ENCODE measurements around the gene CAPN14.

The CAPN14 gene, protein sequence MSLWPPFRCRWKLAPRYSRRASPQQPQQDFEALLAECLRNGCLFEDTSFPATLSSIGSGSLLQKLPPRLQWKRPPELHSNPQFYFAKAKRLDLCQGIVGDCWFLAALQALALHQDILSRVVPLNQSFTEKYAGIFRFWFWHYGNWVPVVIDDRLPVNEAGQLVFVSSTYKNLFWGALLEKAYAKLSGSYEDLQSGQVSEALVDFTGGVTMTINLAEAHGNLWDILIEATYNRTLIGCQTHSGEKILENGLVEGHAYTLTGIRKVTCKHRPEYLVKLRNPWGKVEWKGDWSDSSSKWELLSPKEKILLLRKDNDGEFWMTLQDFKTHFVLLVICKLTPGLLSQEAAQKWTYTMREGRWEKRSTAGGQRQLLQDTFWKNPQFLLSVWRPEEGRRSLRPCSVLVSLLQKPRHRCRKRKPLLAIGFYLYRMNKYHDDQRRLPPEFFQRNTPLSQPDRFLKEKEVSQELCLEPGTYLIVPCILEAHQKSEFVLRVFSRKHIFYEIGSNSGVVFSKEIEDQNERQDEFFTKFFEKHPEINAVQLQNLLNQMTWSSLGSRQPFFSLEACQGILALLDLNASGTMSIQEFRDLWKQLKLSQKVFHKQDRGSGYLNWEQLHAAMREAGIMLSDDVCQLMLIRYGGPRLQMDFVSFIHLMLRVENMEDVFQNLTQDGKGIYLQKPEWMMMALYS

DNA sequence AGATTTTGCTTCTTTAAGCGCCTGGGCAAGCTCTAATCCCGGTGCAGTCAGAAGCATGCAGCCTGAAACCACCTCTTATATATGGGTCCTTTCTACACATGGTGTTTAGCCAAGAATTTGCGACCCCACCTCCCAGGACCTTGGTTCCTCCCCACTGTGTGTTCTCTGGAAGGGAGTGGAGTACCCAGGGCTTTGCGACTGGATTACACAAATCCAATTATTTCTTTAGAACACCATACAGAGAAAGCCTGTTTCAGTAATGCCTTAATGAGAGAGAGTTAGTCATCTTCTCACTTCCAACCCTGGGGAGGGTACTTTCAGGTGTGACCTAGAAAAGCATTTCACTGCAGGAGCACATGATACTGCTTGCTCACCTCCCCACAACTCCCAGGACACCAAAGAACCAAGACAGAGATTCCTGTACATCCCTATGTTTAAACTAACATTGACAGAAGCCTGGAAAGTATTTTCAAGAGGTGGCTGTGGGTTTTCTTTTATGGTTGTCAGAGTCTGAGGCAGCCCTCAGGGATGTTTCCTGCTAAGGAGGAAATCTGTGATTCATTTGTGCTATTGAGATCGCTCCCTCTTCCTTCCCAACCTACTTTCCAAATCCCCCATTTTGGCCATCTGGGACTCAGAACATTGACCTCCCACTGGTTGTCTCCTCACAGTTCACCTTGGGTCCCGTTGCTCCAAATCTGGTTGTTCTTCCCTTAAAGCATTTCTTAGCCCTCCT lies at the start of gene CAPN14:
TSS of gene CAPN14 (minus strand) at position 51 of the 736 bp plus-strand sequence. CDS start 12,068 bp downstream, outside the sequence.
- Histone ChIP-seq H3K4me3 (ENCODE audit: low read length) (no peak within 1 kb of the TSS; the same call in 1 of the 2 replicates), H3K9me2 (replicated peaks; ENCODE audit: insufficient read depth, low read length) (no peaks in the 10 kb centered on the region), H3K9me3 (replicated peaks; ENCODE audit: insufficient read depth, low read length) (no peaks in the 10 kb centered on the region), H3K9ac (ENCODE audit: low read length) (peak within 1 kb of the TSS; percentile 35; the same call in 1 of the 2 replicates), H3K4me2 (ENCODE audit: low read depth, low read length) (peak within 1 kb of the TSS; percentile 65), H3K27ac (ENCODE audit: low read length) (peak within 1 kb of the TSS; percentile 88), H4K20me1 (ENCODE audit: insufficient read depth, low read length) (no peaks in the 10 kb centered on the region), H2AFZ (ENCODE audit: low read length) (peak within 1 kb of the TSS; percentile 37; the same call in 1 of the 2 replicates), H3K79me2 (ENCODE audit: low read length) (no peaks in the 10 kb centered on the region), H3K4me1 (ENCODE audit: low read length) (peaks cover 77% of the 10 kb centered on the region), H3K27me3 (replicated peaks; ENCODE audit: insufficient read depth, low read length) (no peaks in the 10 kb centered on the region), H3F3A (ENCODE audit: insufficient read depth, low read length) (peaks cover 69% of the 10 kb centered on the region), H3K36me3 (replicated peaks; ENCODE audit: insufficient read depth, low read length) (no peaks in the 10 kb centered on the region)
- TF ChIP-seq EZH2 (optimal IDR thresholded peaks at IDR 0.05; ENCODE audit: low read depth, low read length), result no peak
- TF ChIP-seq EZH2phosphoT487 (IDR thresholded peaks at IDR 0.05; ENCODE audit: low read length), result no peak
- TF ChIP-seq, protein P1, sequence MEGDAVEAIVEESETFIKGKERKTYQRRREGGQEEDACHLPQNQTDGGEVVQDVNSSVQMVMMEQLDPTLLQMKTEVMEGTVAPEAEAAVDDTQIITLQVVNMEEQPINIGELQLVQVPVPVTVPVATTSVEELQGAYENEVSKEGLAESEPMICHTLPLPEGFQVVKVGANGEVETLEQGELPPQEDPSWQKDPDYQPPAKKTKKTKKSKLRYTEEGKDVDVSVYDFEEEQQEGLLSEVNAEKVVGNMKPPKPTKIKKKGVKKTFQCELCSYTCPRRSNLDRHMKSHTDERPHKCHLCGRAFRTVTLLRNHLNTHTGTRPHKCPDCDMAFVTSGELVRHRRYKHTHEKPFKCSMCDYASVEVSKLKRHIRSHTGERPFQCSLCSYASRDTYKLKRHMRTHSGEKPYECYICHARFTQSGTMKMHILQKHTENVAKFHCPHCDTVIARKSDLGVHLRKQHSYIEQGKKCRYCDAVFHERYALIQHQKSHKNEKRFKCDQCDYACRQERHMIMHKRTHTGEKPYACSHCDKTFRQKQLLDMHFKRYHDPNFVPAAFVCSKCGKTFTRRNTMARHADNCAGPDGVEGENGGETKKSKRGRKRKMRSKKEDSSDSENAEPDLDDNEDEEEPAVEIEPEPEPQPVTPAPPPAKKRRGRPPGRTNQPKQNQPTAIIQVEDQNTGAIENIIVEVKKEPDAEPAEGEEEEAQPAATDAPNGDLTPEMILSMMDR (IDR thresholded peaks at IDR 0.05; ENCODE audit: low read length), result no peak
- DNase-seq, result peak; percentile 67

DNA sequence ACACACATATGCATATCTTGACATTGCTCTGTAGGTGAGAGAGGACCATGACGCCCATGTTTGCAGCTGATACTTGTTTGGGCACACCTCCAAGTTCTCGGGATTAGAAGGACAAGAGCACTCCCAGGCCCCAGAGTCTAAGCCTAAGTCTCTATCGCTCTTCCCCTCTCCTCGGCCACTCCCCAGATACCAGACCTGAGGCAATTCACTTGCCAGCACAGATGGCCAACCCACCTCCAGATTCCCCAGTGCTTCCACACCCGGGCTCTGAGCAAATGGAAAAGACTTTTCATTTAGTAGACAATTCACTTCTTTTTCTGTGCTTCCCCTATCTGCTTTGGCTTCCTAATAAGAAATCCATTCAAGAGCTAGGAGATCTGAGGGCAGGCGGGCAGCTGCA lies 49.5 kb upstream of the CAPN14 start:
- no peaks in the 10 kb centered on the region for H3K27me3 ChIP-seq (replicated peaks; ENCODE audit: insufficient read depth, low read length)
- no peak overlapping the region for H3K9ac ChIP-seq (ENCODE audit: low read length)
- no peaks in the 10 kb centered on the region for H3K4me1 ChIP-seq (ENCODE audit: low read length)
- no peak overlapping the region for H2AFZ ChIP-seq (ENCODE audit: low read length)
- H3K4me2 ChIP-seq (ENCODE audit: low read depth, low read length), result no peak overlapping the region
- no peaks in the 10 kb centered on the region for H3K9me2 ChIP-seq (replicated peaks; ENCODE audit: insufficient read depth, low read length)
- H3K36me3 ChIP-seq (replicated peaks; ENCODE audit: insufficient read depth, low read length), result no peaks in the 10 kb centered on the region
- no peak overlapping the region for H3K27ac ChIP-seq (ENCODE audit: low read length)
- no peak for DNase-seq
- TF ChIP-seq, protein P1 (IDR thresholded peaks at IDR 0.05; ENCODE audit: low read length), result no peak
- no peaks in the 10 kb centered on the region for H3F3A ChIP-seq (ENCODE audit: insufficient read depth, low read length)
- H4K20me1 ChIP-seq (ENCODE audit: insufficient read depth, low read length), result no peaks in the 10 kb centered on the region
- H3K79me2 ChIP-seq (ENCODE audit: low read length), result no peaks in the 10 kb centered on the region
- H3K4me3 ChIP-seq (ENCODE audit: low read length), result no peak overlapping the region
- H3K9me3 ChIP-seq (replicated peaks; ENCODE audit: insufficient read depth, low read length), result no peaks in the 10 kb centered on the region

DNA sequence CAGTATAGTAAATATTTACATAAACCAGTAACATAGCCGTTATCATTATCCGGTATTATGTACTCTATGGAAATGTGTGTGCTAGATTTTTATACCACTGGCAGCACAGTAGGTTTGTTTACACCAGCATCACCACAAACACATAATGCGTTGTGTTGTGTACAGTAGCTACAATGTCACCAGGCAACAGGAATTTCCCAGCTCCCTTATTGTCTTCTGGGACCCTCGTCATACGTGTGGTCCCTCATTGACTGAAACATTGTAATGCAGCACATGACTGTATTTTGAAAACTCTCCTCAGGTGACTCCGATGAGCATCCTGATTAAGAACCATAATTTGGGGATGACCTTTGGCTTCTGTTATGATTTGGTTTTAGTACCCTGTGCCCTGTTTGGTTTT lies 47.9 kb upstream of the CAPN14 start:
- Histone ChIP-seq H3K9ac (ENCODE audit: low read length) (no peak overlapping the region), H4K20me1 (ENCODE audit: insufficient read depth, low read length) (no peaks in the 10 kb centered on the region), H3K4me1 (ENCODE audit: low read length) (no peaks in the 10 kb centered on the region), H3K9me2 (replicated peaks; ENCODE audit: insufficient read depth, low read length) (no peaks in the 10 kb centered on the region), H3K27ac (ENCODE audit: low read length) (no peak overlapping the region), H3K36me3 (replicated peaks; ENCODE audit: insufficient read depth, low read length) (no peaks in the 10 kb centered on the region), H3K4me2 (ENCODE audit: low read depth, low read length) (no peak overlapping the region), H2AFZ (ENCODE audit: low read length) (no peak overlapping the region), H3F3A (ENCODE audit: insufficient read depth, low read length) (no peaks in the 10 kb centered on the region), H3K9me3 (replicated peaks; ENCODE audit: insufficient read depth, low read length) (no peaks in the 10 kb centered on the region), H3K79me2 (ENCODE audit: low read length) (no peaks in the 10 kb centered on the region), H3K4me3 (ENCODE audit: low read length) (no peak overlapping the region), H3K27me3 (replicated peaks; ENCODE audit: insufficient read depth, low read length) (no peaks in the 10 kb centered on the region)
- DNase-seq, result no peak
- TF ChIP-seq, protein P1 (IDR thresholded peaks at IDR 0.05; ENCODE audit: low read length), result no peak
- TF ChIP-seq EZH2 (optimal IDR thresholded peaks at IDR 0.05; ENCODE audit: low read depth, low read length), result no peak
- TF ChIP-seq EZH2phosphoT487 (IDR thresholded peaks at IDR 0.05; ENCODE audit: low read length), result no peak

All from MM.1S (cell line).